HepG2 (cell line): Measurements from ENCODE around the gene RNF148. TPM values are rescaled to one million over a fixed set of nuclear protein-coding genes. Genes with fewer than 3 reads are reported as not detected.

Source experiments
- ATAC-seq: fragments of 200-7000 bp; cut with Tn5 transposase; 3 replicates; pipeline ENCODE4 v1.9.1; 2020; ENCODE audit warnings: mild to moderate bottlenecking, moderate library complexity
- BruUV-seq: library from RNA; stranded (reverse); fragments of 400-500 nt; replicated peaks from 2 replicates; lab custom pipeline; 2021; lab: Mats Ljungman, UMichigan
- CTCF ChIA-PET: fragments of 300-600 bp; formaldehyde crosslinking; extraction: SDS; loops from one replicate; lab custom pipeline; 2021; ENCODE audit warnings: low total read pairs, inconsistent platforms, low intra/inter-chr PET ratio; lab: Yijun Ruan, JAX
- POLR2A ChIA-PET: fragments of 350-600 bp; sonication (Branson Sonifier 250); formaldehyde crosslinking; loops from one replicate; lab custom pipeline; 2020; ENCODE audit warnings: antibody characterized with exemption, inconsistent platforms; lab: Yijun Ruan, JAX
- DNase-seq: peaks from one replicate; pipeline ENCODE4 v3.0.0-alpha.2; 2015; ENCODE audit warnings: low spot score
- FAIRE-seq: peaks from 3 replicates; lab custom pipeline; 2011; peaks lifted over from hg19 to GRCh38; lab: Jason Lieb, UNC
- H2AFZ ChIP-seq: one replicate; pipeline ENCODE4 v1.6.1; 2011; ENCODE audit warnings: low read length, inconsistent platforms
- H3K27ac ChIP-seq: fragments of 300-600 bp; 3 replicates; pipeline ENCODE4 v1.8.0; 2011; ENCODE audit warnings: mixed run types, mild to moderate bottlenecking, mixed read lengths, low read length, inconsistent platforms; ENCODE audit not compliant: insufficient read depth; ENCODE audit errors: extremely low read length
- H3K27me3 ChIP-seq, 2 experiments: fragments of 200-600 bp in 1 of 2; 2 replicates in 1 of 2; 3 replicates in 1 of 2; pipeline versions ENCODE4 v1.6.0 to v1.8.0; 2011; ENCODE audit warnings: low read length in 2 of 2, mild to moderate bottlenecking in 2 of 2, moderate library complexity in 2 of 2, inconsistent platforms in 1 of 2; ENCODE audit not compliant: insufficient read depth in 2 of 2, control insufficient read depth in 1 of 2
- H3K36me3 ChIP-seq, 2 experiments: fragments of 200-600 bp in 1 of 2; replicated peaks in 1 of 2; 2 replicates in 1 of 2; 3 replicates in 1 of 2; pipeline versions ENCODE4 v1.5.1 to v1.8.0; 2011; ENCODE audit warnings: low read length in 2 of 2, inconsistent platforms in 1 of 2; ENCODE audit not compliant: insufficient read depth in 2 of 2, control insufficient read depth in 1 of 2
- H3K4me1 ChIP-seq: 2 replicates; pipeline ENCODE4 v1.5.1; 2012; ENCODE audit warnings: low read length, inconsistent platforms; ENCODE audit not compliant: insufficient read depth
- H3K4me2 ChIP-seq: 2 replicates; pipeline ENCODE4 v1.6.0; 2011; ENCODE audit warnings: low read depth, low read length, inconsistent platforms
- H3K4me3 ChIP-seq, 3 experiments: fragments of 200-600 bp in 1 of 3; sonication (generic), shearing (Covaris generic) in 1 of 3; replicated peaks in 1 of 3; 2 replicates each; pipeline ENCODE4 v1.5.1; 2011 to 2016; ENCODE audit warnings: low read length in 3 of 3, inconsistent platforms in 2 of 3, low read depth in 2 of 3, mild to moderate bottlenecking in 2 of 3, control low read depth in 1 of 3, mixed read lengths in 1 of 3; ENCODE audit not compliant: insufficient read depth in 1 of 3
- H3K79me2 ChIP-seq: one replicate; pipeline ENCODE4 v1.6.1; 2011; ENCODE audit warnings: low read length, inconsistent platforms; ENCODE audit not compliant: insufficient read depth
- H3K9ac ChIP-seq: 2 replicates; pipeline ENCODE4 v1.6.0; 2011; ENCODE audit warnings: mild to moderate bottlenecking, low read depth, low read length, inconsistent platforms; ENCODE audit not compliant: insufficient read depth
- H3K9me3 ChIP-seq: 2 replicates; pipeline ENCODE4 v1.5.1; 2012; ENCODE audit warnings: mild to moderate bottlenecking, low read length
- H4K20me1 ChIP-seq: 2 replicates; pipeline ENCODE4 v1.6.0; 2011; ENCODE audit warnings: inconsistent platforms, mild to moderate bottlenecking, low read length, moderate library complexity; ENCODE audit not compliant: insufficient read depth
- ESRRA ChIP-seq: sonication (generic); formaldehyde crosslinking; IDR thresholded peaks from 2 replicates; pipeline ENCODE4 v1.5.1; 2020; ENCODE audit warnings: mild to moderate bottlenecking, low read depth, missing genetic modification reagents
- KAT7 ChIP-seq: IDR thresholded peaks from 2 replicates; pipeline ENCODE4 v1.6.1; 2018; ENCODE audit warnings: borderline replicate concordance, missing compliant biosample characterization
- KDM2A ChIP-seq: sonication (generic); formaldehyde crosslinking; IDR thresholded peaks from 2 replicates; pipeline ENCODE4 v1.4.0; 2020; ENCODE audit warnings: low read depth, missing genetic modification reagents, borderline replicate concordance
- WGBS: methylation state at CpG from one replicate; pipeline ENCODE4 v1.1.6; 2017; ENCODE audit warnings: low lambda C conversion rate; 5-methylcytosine and 5-hydroxymethylcytosine counted together
- in situ Hi-C: cut with HindIII; loops from 2 replicates; pipeline ENCODE4 v1.10.0; 2017; ENCODE audit warnings: low pct_unique_long_range_greater_than_20kb; ENCODE audit not compliant: extremely low pct_ligation_motif_present
- intact Hi-C: fragments of 100-400 bp; cut with micrococcal nuclease; formaldehyde crosslinking; loops from one replicate; pipeline ENCODE4 v1.10.0; 2022; ENCODE audit not compliant: unreplicated experiment
- polyA plus RNA-seq, 8 experiments: library from polyadenylated mRNA; depleted of rRNA in 3 of 8; stranded (reverse) in 7 of 8; unstranded in 1 of 8; fragments of >200 nt; fragmentation: Illumina TruSeq in 4 of 8; extraction: Trizol in 4 of 8; gene quantifications; 2 replicates each; pipeline versions ENCODE4 v1.2.1 to v1.2.3, GENCODE V29; 2011 to 2016; ENCODE audit warnings: low read depth in 4 of 8, missing spikeins in 1 of 8, mixed read lengths in 1 of 8; ENCODE audit not compliant: insufficient read depth in 1 of 8
- small RNA-seq, 3 experiments: library from RNA; depleted of rRNA; stranded (forward); fragments of <200 nt; gene quantifications; one replicate each; pipeline ENCODE3, GENCODE V24; 2012; ENCODE audit warnings: low read depth in 2 of 3, low replicate concordance in 1 of 3; ENCODE audit not compliant: insufficient read length in 3 of 3, insufficient read depth in 2 of 3
- total RNA-seq, 5 experiments: library from RNA; depleted of rRNA; stranded (reverse); fragments of >200 nt; fragmentation: Illumina TruSeq; extraction: Trizol; gene quantifications; 2 replicates each; pipeline ENCODE4 v1.2.3, GENCODE V29; 2016; ENCODE audit warnings: low read depth in 1 of 5
- TF ChIP-seq, protein P1 (sequence below): IDR thresholded peaks from 2 replicates; pipeline ENCODE4 v1.6.1; 2016; ENCODE audit warnings: low read depth

The RNF148 gene
- total and polyA plus RNA-seq, 2 of the 13 experiments (the other 11 are each of a cell fraction or from before 2014, with no cell fraction given), result 0.16 to 1.6 TPM

DNA sequence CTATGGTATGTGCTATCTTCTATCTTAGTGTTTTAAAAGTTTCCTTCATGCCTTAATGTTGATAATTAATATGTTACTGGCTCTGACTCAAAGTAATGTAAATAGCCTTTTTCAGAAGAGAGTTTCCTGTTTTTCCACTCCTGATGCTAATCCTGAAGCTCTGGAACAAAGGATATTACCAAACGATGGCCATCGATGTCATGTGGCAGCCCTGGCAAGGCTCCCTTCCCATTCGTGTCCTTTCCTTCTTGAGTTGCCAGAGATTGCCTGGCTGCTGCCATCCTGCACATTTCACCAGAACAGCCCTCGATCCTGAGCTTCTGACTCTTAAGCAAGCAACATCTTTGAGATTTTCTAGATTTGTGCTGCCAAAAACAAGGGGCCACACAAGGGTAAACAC lies 49.8 kb downstream of the RNF148 start:
- in situ Hi-C loops, result no loop called here
- intact Hi-C loops, result no loop called here
- Histone ChIP-seq H3K9me3 (no peaks in the 10 kb centered on the region), H3K36me3 (no peaks in the 10 kb centered on the region; a peak in 2 of 5 replicates), H3K27me3 (no peaks in the 10 kb centered on the region), H3K27ac (no peak overlapping the region), H3K4me1 (peaks cover 17% of the 10 kb centered on the region), H3K9ac (no peak overlapping the region), H3K4me3 (no peak overlapping the region), H3K4me2 (no peak overlapping the region), H4K20me1 (no peaks in the 10 kb centered on the region), H2AFZ (no peak overlapping the region), H3K79me2 (no peaks in the 10 kb centered on the region)
- no TSS peak for BruUV-seq
- no peak for ATAC-seq
- TF ChIP-seq KAT7 (CRISPR knock-in tag) (no peak), ESRRA (CRISPR knock-in tag) (no peak), KDM2A (no peak)
- TF ChIP-seq, protein P1, sequence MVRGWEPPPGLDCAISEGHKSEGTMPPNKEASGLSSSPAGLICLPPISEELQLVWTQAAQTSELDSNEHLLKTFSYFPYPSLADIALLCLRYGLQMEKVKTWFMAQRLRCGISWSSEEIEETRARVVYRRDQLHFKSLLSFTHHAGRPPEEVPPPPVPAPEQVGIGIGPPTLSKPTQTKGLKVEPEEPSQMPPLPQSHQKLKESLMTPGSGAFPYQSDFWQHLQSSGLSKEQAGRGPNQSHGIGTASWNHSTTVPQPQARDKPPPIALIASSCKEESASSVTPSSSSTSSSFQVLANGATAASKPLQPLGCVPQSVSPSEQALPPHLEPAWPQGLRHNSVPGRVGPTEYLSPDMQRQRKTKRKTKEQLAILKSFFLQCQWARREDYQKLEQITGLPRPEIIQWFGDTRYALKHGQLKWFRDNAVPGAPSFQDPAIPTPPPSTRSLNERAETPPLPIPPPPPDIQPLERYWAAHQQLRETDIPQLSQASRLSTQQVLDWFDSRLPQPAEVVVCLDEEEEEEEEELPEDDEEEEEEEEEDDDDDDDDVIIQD (CRISPR knock-in tag), result peak; percentile 59; the same call in 1 of the 2 replicates
- CTCF ChIA-PET, result no interaction called here
- FAIRE-seq, result no peak
- 91% methylated on average over 4 of the region's 4 CpGs for WGBS
- DNase-seq, result no peak
- POLR2A ChIA-PET, result no interaction called here

Small RNA genes lying within 50 kb of the gene (small RNA-seq; reads per million reads assigned to genes)
- 0 reads per million in 3 experiments for gene AC006463.1

Other genes starting within 250 kb of the RNF148 start
- 0.27 and 1.00 TPM in 2 replicates for gene RNF133, start 3.8 kb downstream of the RNF148 start, total RNA-seq (2016; rRNA removed; fragmentation: Illumina TruSeq; extraction: Trizol)
- gene RNF133, start 3.8 kb downstream of the RNF148 start, polyA plus RNA-seq (2011; rRNA removed), result 0.07 and 0.13 TPM in 2 replicates
- 43.8 and 62.9 TPM in 2 replicates for gene CADPS2, start 183.5 kb upstream of the RNF148 start, total RNA-seq (2016; rRNA removed; fragmentation: Illumina TruSeq; extraction: Trizol)
- 13.5 and 17.6 TPM in 2 replicates for gene CADPS2, start 183.5 kb upstream of the RNF148 start, polyA plus RNA-seq (2011; rRNA removed)